GM20431 (cell line): ENCODE data around the gene HSPB9.
"Not testable (repeated sequence)": the region's sequence is repeated elsewhere in the genome, so short reads cannot be mapped to it uniquely, and the experiment has no call there.

Experiments used
- in situ Hi-C: fragments of 300-500 bp; cut with MseI, MboI; formaldehyde crosslinking; loops from one replicate; pipeline ENCODE4 v1.15.0; 2020; ENCODE audit warnings: low sequenced_read_pairs; ENCODE audit not compliant: unreplicated experiment

The HSPB9 gene

DNA sequence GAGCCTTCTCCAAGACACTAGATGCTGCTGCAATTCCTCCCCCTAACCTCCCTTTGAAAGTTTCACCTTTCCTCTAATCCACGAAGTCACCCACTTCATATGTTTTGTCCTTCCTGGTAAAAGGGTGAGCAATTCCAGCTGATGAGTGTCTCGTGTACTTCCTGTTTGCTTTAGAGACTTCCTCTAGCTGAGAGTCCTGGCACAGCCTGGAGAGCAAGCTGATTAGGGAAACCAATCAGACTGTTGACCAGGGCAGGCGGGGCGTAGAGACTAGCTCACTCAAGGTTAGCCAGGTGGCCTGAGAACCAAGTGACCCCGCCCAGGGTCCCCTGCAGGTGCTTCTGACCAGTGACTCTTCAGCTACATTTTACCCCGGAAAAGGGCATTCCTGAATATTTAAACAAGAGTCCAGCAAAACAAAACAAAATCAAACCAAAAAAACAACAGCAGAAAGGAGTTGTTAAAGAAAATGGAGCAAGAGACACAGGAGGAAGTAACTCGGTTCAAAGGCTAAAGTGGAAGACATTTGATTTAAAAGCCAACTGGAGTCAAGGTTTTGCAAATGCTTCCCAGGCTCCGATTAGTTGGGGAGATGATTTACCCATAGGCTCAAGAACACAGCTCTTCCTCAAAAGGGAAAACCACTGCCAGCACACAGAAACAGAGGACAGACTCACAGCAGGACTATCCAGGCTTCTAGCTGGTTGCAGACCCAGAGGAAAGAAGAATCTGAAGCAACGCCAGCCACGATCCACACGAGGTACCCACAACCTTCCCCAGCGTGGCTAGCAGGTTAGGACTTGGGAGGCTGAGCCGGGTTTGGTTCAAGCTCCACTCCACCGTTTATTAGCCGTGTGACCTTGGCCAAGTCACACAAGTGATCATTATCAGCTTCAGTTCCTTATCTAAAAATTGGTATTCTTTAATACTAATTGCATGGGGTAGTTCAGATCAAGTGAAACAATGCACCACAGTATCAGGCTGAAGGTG, 13.4 kb downstream of the HSPB9 start:
- in situ Hi-C loops: no loop called here

DNA sequence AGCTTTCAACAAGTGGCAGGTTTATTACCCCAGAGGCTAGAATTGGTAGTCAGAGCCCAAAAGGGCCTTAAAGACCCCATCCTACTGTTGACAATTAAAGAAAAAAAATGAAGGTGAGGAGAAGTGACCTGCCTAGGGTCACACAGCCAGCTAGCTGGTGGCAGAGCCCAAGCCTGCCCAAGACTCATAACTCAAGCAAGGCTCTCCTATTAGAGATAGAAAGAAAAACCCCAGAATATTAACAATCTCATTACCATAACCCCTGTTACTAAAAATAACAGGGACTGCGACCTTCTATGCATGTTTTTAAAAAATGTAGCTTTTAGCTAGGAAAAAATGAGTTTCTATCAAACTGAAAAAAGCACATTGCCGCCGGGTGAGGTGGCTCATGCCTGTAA, 14.0 kb downstream of the HSPB9 start:
- in situ Hi-C loops: no loop called here

GRCh38 chr17:42138749-42139492, 16.3 kb downstream of the HSPB9 start:
- in situ Hi-C loops: no loop called here

- in situ Hi-C loops: not testable (repeated sequence)
Measured at GRCh38 chr17:42140690-42141089, 18.1 kb downstream of the HSPB9 start.

- in situ Hi-C loops: no loop called here
Measured at GRCh38 chr17:42141382-42141781, 18.8 kb downstream of the HSPB9 start.

DNA sequence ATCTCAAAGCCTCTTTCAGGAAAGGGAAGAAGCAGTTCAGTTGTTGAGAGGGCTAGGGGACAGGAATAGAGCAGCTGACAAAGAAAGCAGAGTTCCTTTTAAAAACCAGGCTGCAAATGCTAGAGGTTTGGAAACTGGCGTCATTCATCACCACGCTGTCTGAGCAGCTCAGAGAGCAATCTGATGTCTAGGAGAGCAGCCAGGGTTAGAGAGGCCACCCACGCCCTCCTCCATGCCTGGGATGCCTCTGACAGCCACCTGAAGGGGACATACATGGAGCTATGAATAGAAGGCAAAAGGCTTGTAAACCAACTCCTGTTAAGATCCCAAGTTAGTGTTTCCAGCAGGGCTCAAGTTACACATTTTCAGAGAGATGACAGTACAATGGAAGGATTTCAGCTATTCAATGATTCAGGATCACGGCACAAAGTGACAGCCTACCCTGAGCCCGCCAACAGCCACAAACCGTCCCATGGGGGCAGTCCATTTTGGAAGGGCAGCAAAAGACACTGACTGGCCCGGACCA, 19.8 kb downstream of the HSPB9 start:
- in situ Hi-C loops: no loop called here

- in situ Hi-C loops: not testable (repeated sequence)
Measured at GRCh38 chr17:42143138-42143537, 20.5 kb downstream of the HSPB9 start.

- in situ Hi-C loops: no loop called here
Measured at GRCh38 chr17:42146911-42147607, 24.5 kb downstream of the HSPB9 start.

DNA sequence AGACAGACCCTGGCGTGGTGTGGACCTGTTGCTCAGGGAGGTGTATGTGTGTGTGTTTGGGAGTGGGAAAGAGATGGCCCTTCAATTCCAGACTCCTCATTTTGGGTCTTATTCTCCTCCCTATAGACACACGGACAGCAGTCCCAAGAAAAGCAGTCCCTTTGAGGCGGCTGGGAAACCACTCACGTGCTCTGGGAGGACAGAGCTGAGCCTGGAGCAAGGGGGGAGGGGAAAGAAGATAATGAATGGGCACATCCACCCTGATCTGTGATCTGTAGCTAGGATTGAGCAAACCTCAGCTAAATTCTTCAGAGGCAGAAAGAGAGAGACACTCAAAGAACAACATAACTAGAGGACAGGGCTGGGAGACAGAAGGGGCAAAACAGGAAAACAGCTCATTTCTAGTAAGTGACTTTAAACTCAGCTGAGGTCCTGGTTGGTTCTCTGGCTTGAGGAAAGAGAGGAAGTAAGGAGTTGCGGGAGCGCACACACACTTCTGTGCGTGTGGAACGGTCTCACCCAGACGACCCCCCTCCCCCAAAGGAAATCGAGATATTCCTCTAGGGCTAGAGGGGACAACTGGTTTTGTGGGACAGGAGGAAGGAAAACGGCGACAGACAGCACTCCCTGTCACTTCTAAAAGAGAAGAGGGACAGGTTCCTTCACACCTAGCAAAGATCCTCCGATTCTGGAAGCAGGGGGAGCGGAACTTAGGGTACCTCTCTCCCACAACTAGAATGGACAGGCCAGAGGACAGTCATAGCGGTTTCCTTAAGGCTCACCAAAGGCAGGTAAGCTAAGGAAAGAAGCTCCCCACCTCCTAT, 31.5 kb downstream of the HSPB9 start:
- in situ Hi-C loops: no loop called here

DNA sequence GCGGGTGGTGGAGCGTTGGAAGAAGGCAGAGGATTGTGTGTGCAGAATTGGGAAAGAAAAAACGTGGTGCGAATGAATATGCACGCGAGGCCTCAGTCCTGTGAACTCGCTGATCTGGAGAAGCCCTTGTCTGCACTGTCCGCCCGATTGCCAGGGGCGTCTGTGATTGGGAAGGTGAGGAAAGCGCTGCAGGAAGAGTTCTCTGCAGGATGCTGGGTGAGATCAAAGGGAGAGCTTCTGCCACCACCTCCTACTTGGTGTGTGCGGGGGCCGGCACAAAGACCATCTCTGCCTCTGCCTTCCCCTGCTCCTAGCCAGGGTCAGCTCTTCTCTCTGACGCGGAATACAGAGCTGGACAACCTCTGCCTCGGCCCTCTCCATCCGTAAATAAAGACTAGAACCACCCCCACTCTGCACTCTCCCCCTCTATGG, 33.0 kb downstream of the HSPB9 start:
- in situ Hi-C loops: no loop called here

DNA sequence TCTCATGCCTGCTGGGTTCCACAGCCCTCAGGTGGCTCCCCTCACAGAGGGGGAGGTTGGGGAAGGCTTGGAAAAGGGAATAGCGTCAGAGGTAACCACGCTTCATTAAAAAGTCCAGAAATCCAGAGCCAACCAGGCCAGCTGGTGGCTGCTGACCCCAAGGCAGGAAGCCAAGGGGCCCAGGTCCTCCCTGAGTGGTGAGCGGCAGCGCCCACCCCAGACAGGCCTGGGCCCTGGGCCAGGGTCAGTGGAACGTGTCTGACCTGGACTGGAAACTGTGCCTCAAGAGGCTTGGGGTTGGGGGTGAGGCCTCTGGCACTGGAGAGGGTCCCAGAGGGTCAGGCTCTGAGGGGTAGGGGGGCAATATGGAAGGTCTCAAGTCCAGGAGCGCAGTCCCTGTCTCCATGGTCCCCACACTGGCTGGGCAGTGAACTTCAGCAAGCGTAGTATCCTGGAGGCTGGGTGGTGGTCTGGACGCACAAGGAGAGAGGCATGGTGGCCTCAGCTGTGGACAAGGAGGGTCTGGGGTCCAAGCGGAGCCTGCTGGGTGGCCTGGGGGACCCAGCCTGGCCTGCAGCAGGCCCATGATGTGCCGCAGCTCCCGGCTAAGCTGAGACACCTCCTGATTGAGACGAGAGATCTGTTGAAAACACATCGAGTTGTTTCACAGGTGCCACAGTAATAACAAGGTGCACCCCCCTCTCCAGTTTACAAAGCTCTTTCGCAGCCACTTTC, 37.4 kb downstream of the HSPB9 start:
- in situ Hi-C loops: no loop called here

DNA sequence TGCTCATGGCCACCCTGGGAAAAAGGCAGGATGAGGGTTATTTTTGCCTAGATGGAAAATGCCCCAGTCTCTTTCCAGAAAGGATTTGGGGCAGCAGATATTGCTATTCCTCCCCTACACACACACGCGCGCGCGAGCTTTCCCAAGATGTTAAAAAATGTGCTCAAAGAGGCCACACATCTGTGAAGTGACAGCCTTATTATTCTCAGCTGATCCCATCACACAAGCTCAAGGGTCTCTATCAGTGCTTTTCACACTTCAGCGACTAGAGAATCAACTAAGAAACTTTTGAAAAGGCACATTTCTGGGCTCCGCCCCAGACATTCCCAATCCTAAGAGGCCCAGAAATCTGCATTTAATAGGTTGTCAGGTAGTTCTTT, 37.9 kb downstream of the HSPB9 start:
- in situ Hi-C loops: no loop called here

DNA sequence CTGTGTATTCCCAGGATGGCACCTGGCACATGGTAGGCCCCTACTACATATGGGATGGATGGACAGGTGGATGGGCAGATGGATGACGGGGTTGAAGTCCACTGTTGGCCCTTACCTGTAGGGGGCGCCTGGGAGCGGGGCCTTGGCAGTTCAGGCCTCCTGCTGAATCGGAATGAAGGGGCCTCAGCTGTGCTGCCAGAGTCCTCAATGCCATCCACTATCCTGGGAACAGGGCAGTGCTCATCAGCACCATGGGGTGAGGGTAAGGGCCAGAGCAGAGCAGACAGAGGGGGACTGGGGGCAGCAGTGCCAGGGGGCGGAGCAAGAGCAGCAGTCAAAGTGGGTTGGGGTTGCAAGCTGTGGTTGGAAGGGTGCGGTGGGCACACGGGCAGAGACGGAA, 40.5 kb downstream of the HSPB9 start:
- in situ Hi-C loops: no loop called here

DNA sequence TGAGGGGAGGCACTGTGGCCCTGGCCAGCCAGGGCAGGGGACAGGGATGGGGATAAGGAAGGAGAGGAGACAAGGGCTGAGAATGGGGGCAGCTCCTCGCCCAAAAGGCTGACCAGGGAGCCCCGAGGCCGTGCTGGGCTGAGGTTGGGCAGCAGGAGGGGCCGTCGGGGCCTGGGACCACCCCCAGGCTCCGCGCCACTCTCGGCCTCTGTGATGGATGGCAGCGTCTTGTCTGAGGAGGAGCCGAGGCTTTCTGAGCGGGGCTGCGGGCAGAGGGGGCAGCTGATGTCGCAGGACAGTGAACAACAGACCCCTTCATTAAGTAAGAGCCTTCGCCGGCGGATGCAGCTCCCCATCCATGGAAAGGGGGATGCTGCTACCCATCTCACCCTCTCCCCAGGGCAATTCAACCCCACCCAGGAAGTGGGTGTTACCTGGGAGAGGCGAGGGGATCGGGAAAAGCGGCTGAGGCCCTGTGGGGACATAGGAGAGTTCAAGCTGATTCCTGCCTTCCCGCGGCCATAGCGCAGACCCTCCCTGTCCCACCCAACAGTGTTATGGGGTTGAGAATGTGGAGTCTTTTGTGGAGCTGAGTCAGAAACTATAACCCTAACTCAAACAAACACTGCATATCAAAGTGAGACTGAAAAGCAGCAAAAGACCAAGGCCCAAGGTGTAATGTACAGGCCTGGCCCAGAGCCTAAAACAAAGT, 41.2 kb downstream of the HSPB9 start:
- in situ Hi-C loops: no loop called here

DNA sequence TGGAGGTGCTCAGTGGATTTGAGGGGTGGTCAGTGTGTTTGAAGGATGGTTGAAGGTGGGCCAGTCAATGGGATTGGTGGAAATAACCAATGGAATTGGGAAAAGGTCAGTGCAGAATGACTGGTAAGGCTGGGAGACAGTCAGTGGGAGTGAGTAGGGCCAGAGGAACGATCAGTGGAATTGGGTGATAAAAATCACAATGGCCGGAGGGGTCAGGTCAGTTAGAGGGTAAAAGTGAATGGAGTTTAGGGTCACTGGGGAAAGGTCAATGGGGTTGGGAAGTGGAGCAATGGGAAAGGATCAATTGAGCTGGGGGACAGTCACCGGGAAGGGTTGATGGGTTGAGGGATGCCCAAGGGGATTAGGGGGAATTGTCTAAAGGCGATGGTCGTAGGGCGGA, 43.1 kb downstream of the HSPB9 start:
- in situ Hi-C loops: no loop called here

DNA sequence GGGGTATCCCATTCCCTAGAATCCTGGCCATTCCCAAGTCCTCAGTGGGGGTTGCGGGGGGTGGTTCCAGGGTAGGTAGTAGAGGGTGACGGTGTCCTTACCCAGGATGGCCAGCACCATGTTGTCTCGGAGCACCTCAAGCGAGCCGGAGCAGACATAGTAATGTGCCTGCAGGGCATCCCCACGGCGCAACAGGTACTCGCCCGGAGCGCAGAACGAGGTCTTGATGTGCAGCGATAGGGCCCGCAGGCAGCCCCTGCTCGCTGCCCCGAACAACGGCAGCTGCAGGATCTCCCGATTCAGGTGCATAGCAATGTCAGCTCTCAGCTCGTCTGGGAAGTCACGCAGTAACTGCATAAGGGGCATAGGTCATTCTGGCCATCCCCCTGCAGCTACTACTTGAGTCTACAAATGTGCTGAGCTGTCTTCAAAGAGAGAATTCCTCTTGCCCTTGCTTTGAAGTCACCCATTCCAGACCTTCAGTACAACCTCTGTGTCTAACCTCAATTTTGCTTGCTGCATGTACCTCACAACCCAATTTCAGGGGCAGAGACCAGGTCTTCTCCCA, 43.7 kb downstream of the HSPB9 start:
- in situ Hi-C loops: no loop called here

- in situ Hi-C loops: no loop called here
Measured at GRCh38 chr17:42167807-42168206, 45.2 kb downstream of the HSPB9 start.

- in situ Hi-C loops: no loop called here
Measured at GRCh38 chr17:42169351-42169750, 46.7 kb downstream of the HSPB9 start.
